Endothelial cell of umbilical vein (primary cell): Measurements from ENCODE around the gene HINT2. TPM values are rescaled to one million over a fixed set of nuclear protein-coding genes. Genes with fewer than 3 reads are reported as not detected.

Experiments
- Bru-seq: library from RNA; stranded (reverse); fragments of 400-500 nt; gene quantifications from one replicate; lab custom pipeline; 2021; lab: Mats Ljungman, UMichigan
- BruChase-seq, 2 experiments: library from RNA; stranded (reverse); fragments of 400-500 nt; gene quantifications; one replicate each; lab custom pipeline; 2021; lab: Mats Ljungman, UMichigan
- BruUV-seq: library from RNA; stranded (reverse); fragments of 400-500 nt; replicated peaks from 2 replicates; lab custom pipeline; 2021; lab: Mats Ljungman, UMichigan
- CTCF ChIA-PET: fragments of 300-600, 350-600 bp; sonication (Branson Sonifier 250); formaldehyde crosslinking; loops from one replicate; lab custom pipeline; 2021; ENCODE audit warnings: antibody characterized with exemption, inconsistent platforms; lab: Charles Lee
- POLR2A ChIA-PET: fragments of 300-600, 350-600 bp; sonication (Branson Sonifier 250); formaldehyde crosslinking; loops from one replicate; lab custom pipeline; 2021; ENCODE audit warnings: antibody characterized with exemption, inconsistent platforms; lab: Charles Lee
- DNase-seq: peaks from one replicate; pipeline ENCODE4 v3.0.0-alpha.2; 2011; ENCODE audit warnings: low read depth, low spot score
- FAIRE-seq: peaks from 2 replicates; lab custom pipeline; 2011; peaks lifted over from hg19 to GRCh38; lab: Jason Lieb, UNC
- H2AFZ ChIP-seq: 2 replicates; pipeline ENCODE4 v1.6.0; 2012; ENCODE audit warnings: low read depth, low read length, control low read depth, inconsistent platforms
- H3K27ac ChIP-seq: 2 replicates; pipeline ENCODE4 v1.5.1; 2011; ENCODE audit warnings: low read depth, mild to moderate bottlenecking, control low read depth, low read length, moderate library complexity; ENCODE audit not compliant: insufficient read depth
- H3K27me3 ChIP-seq, 2 experiments: 2 replicates each; pipeline versions ENCODE4 v1.6.0 to v1.6.1; 2011; ENCODE audit warnings: low read length in 2 of 2, mixed read lengths in 1 of 2; ENCODE audit not compliant: control insufficient read depth in 2 of 2, insufficient read depth in 2 of 2
- H3K36me3 ChIP-seq, 2 experiments: 2 replicates in 1 of 2; 3 replicates in 1 of 2; pipeline ENCODE4 v1.5.1; 2011; ENCODE audit warnings: low read length in 2 of 2, mild to moderate bottlenecking in 1 of 2, moderate library complexity in 1 of 2; ENCODE audit not compliant: control insufficient read depth in 2 of 2, insufficient read depth in 2 of 2; ENCODE audit errors: extremely low read depth in 1 of 2
- H3K4me1 ChIP-seq: 3 replicates; pipeline ENCODE4 v1.5.1; 2011; ENCODE audit warnings: mild to moderate bottlenecking, low read length; ENCODE audit not compliant: control insufficient read depth, insufficient read depth; ENCODE audit errors: extremely low read depth
- H3K4me2 ChIP-seq: 2 replicates; pipeline ENCODE4 v1.6.1; 2011; ENCODE audit warnings: low read length, control low read depth, mixed read lengths; ENCODE audit not compliant: insufficient read depth
- H3K4me3 ChIP-seq, 3 experiments: fragments of 200-600 bp in 1 of 3; sonication (generic), shearing (Covaris generic) in 1 of 3; replicated peaks in 1 of 3; 2 replicates each; pipeline ENCODE4 v1.5.1; 2011 to 2016; ENCODE audit warnings: control low read depth in 3 of 3, low read length in 3 of 3, mild to moderate bottlenecking in 2 of 3, inconsistent platforms in 1 of 3, low read depth in 1 of 3, moderate library complexity in 1 of 3; ENCODE audit not compliant: insufficient read depth in 1 of 3
- H3K79me2 ChIP-seq: 2 replicates; pipeline ENCODE4 v1.6.0; 2012; ENCODE audit warnings: low read length, inconsistent platforms; ENCODE audit not compliant: control insufficient read depth, insufficient read depth
- H3K9ac ChIP-seq: replicated peaks from 2 replicates; pipeline ENCODE3; 2011; ENCODE audit warnings: low read length, control low read depth; ENCODE audit not compliant: insufficient read depth; ENCODE audit errors: extremely low read depth
- H3K9me1 ChIP-seq: replicated peaks from 3 replicates; pipeline ENCODE4 v1.6.0; 2011; ENCODE audit warnings: mild to moderate bottlenecking, low read length; ENCODE audit not compliant: control insufficient read depth, insufficient read depth; ENCODE audit errors: extremely low read depth
- H3K9me3 ChIP-seq: replicated peaks from 2 replicates; pipeline ENCODE4 v1.5.1; 2012; ENCODE audit warnings: low read length, inconsistent platforms; ENCODE audit not compliant: control insufficient read depth, insufficient read depth
- H4K20me1 ChIP-seq: replicated peaks from 2 replicates; pipeline ENCODE3; 2011; ENCODE audit warnings: mild to moderate bottlenecking, low read length; ENCODE audit not compliant: control insufficient read depth, insufficient read depth; ENCODE audit errors: extremely low read depth
- EZH2 ChIP-seq: IDR thresholded peaks from 2 replicates; pipeline ENCODE4 v1.6.1; 2012; ENCODE audit warnings: borderline replicate concordance, low read depth, mild to moderate bottlenecking, moderate library complexity, low read length, inconsistent platforms; ENCODE audit not compliant: severe bottlenecking
- JUN ChIP-seq: IDR thresholded peaks from 2 replicates; pipeline ENCODE4 v1.6.1; 2011; ENCODE audit warnings: borderline replicate concordance, low read depth; ENCODE audit not compliant: insufficient read length, insufficient read depth
- MYC ChIP-seq: IDR thresholded peaks from one replicate; pipeline ENCODE4 v1.6.1; 2011; ENCODE audit warnings: mild to moderate bottlenecking, low read depth, low read length
- POLR2A ChIP-seq: IDR thresholded peaks from 2 replicates; pipeline ENCODE4 v1.6.1; 2012; ENCODE audit warnings: low read depth, mild to moderate bottlenecking, control low read depth, low read length
- POLR2AphosphoS5 ChIP-seq: IDR thresholded peaks from 2 replicates; pipeline ENCODE4 v1.6.1; 2012; ENCODE audit warnings: low read depth, mild to moderate bottlenecking, control low read depth, low read length, moderate library complexity; ENCODE audit not compliant: insufficient read depth
- dilution Hi-C: fragments of 300-500 bp; cut with MboI; formaldehyde crosslinking; loops from one replicate; pipeline ENCODE4 v1.15.0; 2019; ENCODE audit warnings: low sequenced_read_pairs; ENCODE audit not compliant: extremely low pct_ligation_motif_present
- intact Hi-C: fragments of 100-400 bp; cut with micrococcal nuclease; formaldehyde crosslinking; loops from one replicate; pipeline ENCODE4 v1.10.0; 2022
- long read RNA-seq: library from polyadenylated mRNA; stranded (forward); transcript quantifications from one replicate; pipeline ENCODE4 v2.0.0, GENCODE V29; 2021
- polyA minus RNA-seq, 3 experiments: library from RNA; depleted of rRNA, polyadenylated mRNA; stranded (reverse); fragments of >200 nt; gene quantifications; 1 replicate in 1 of 3; 2 replicates in 2 of 3; pipeline ENCODE4 v1.2.3, GENCODE V29; 2011
- polyA plus RNA-seq, 4 experiments: library from polyadenylated mRNA; depleted of rRNA in 3 of 4; stranded (reverse) in 3 of 4; unstranded in 1 of 4; fragments of >200 nt; gene quantifications; 2 replicates each; pipeline versions ENCODE4 v1.2.1 to v1.2.3, GENCODE V29; 2011 to 2012; ENCODE audit warnings: missing spikeins in 1 of 4
- total RNA-seq: library from RNA; stranded (reverse); gene quantifications from 2 replicates; pipeline ENCODE4 v1.2.3, GENCODE V29; 2021

Gene HINT2
- total RNA-seq (27.2 and 37.4 TPM in 2 replicates), polyA plus RNA-seq (41.6 and 42.1 TPM in 2 replicates), polyA minus RNA-seq (9.0 and 9.8 TPM in 2 replicates), Bru-seq, nascent RNA (percentile 56 among the genes with signal in this experiment), BruChase-seq, experiment 1, labeled RNA remaining after a 6-hour chase (percentile 60 among the genes with signal in this experiment), BruChase-seq, experiment 2, labeled RNA remaining after a 2-hour chase (percentile 53 among the genes with signal in this experiment)
- 33.6 and 34.1 TPM in 2 replicates for polyA plus RNA-seq (2011; cell fraction: cytosol; rRNA removed)
- 14.6 and 19.0 TPM in 2 replicates for polyA plus RNA-seq (2011; cell fraction: nucleus; rRNA removed)
- 28.0 and 31.9 TPM in 2 replicates for polyA plus RNA-seq (2012)
- polyA minus RNA-seq (2011; cell fraction: cytosol; rRNA and poly(A)+ RNA removed): 6.8 TPM
- 1.9 and 4.5 TPM in 2 replicates for polyA minus RNA-seq (2011; cell fraction: nucleus; rRNA and poly(A)+ RNA removed)
- long read RNA-seq, transcript HINT2-201 (5 exons, 628 nt): major isoform, 86 of 143 reads
- long read RNA-seq, transcript HINT2-202 (4 exons, 734 nt): minor isoform, 7 of 143 reads
- long read RNA-seq, partial matches to known transcripts: 43 of 143 reads
- long read RNA-seq, other reads (novel, unspliced or antisense): 6 of 143 reads

DNA sequence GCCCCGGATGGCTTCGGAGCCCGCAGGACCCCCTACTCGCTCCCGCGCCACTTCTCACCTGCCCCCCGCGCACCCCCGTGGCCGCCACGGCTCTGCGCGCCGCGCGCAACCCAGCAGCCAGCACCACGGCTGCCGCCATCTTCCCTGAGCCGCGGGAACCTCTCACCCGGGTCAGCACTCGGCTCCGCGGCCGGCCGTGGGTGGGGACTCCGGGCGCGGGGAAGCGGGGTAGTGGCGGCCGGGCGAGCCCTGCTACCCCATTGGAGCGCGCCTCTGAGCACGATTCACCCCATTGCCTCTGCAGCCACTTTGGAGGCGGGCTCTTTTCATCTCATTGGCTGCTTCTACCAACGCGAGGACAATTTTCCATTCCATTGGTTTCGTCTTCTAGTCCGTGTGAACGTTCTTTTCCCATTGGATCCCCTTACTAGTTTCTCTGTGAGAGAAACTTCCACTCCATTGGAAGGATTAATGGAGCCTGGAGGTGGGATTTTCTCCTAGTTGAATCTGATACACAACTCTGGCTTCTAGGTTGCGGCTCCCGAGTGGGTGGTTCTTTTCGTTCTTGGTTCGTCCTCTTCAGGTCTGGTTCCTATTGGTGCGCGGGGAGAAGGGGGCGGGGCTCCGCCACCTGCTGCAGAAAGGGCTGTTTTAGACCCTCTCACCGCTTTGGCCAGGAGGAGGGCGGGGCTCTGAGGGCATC, at the start of gene HINT2:
Gene HINT2, minus strand, starts transcription at position 202 of the 703 bp plus-strand sequence. Its CDS starts 63 bp downstream, at position 139.
- peak within 1 kb of the TSS; percentile 90 for H2AFZ ChIP-seq
- BruUV-seq: no TSS peak
- intact Hi-C loops: loop anchor here (1.0 kb wide), 4 partner anchors 11 to 83 kb away; partner anchors contain the start of genes CREB3 and TLN1
- no peaks in the 10 kb centered on the region for H4K20me1 ChIP-seq
- POLR2A ChIA-PET: interaction anchor here (1.0 kb wide), 1 partner anchor 83 kb away, joined by 7 read pairs; the partner anchor contains the start of genes CREB3 and TLN1
- CTCF ChIA-PET: interaction anchor here (0.5 to 5.8 kb wide), 15 partner anchors 8 to 97 kb away, joined by 3 to 130 read pairs (median 5); partner anchors contain the start of genes CREB3, NPR2, TLN1 and TMEM8B
- H3K9ac ChIP-seq: peak within 1 kb of the TSS; percentile 66
- FAIRE-seq (peak; percentile 99), DNase-seq (peak; percentile 99)
- peak within 1 kb of the TSS; percentile 44 for H3K27ac ChIP-seq
- no peaks in the 10 kb centered on the region for H3K36me3 ChIP-seq
- H3K79me2 ChIP-seq: no peaks in the 10 kb centered on the region
- dilution Hi-C loops: no loop called here
- TF ChIP-seq MYC (no peak), POLR2A (peak; percentile 93), JUN (no peak), POLR2AphosphoS5 (peak; percentile 90), EZH2 (peak; percentile 71)
- H3K27me3 ChIP-seq: no peaks in the 10 kb centered on the region
- H3K9me3 ChIP-seq: no peaks in the 10 kb centered on the region
- peak within 1 kb of the TSS; percentile 92 for H3K4me2 ChIP-seq
- peaks cover 21% of the 10 kb centered on the region for H3K4me1 ChIP-seq
- peak within 1 kb of the TSS; percentile 83 to 89 (median 85) for H3K4me3 ChIP-seq
- no peaks in the 10 kb centered on the region for H3K9me1 ChIP-seq
